ENCODE measurements around the gene SLC18B1.

The SLC18B1 gene

DNA sequence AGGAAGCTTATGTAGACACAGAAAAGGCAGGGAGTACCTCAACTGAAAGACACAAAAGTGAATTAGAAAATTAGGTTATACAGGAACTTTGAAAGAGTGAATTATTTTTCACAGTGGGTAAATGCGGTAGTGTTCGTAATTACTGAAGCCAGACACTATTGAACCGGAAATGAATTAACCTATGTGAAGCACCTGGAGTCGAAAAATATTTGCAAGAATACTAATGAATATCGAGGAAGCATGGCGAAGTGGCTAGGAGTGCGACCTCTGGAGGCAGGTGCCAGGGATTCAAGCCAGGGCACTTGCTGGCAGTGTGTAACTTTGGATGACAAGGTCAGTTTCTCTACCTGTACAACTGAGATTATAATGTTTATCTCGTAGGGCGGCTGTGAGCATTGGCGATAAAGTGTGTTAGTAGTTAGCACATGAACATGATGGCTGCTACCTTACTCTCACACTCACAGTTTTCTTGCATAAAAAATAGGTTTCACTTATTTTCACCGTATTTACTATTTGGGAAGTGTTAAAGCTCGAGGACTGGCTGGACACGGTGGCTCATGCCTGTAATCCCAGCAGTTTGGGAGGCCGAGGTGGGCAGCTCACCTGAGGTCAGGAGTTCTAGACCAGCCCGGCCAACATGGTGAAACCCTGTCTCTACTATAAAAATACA, 567 bp upstream of the SLC18B1 start:
- TF ChIP-seq, protein P1, sequence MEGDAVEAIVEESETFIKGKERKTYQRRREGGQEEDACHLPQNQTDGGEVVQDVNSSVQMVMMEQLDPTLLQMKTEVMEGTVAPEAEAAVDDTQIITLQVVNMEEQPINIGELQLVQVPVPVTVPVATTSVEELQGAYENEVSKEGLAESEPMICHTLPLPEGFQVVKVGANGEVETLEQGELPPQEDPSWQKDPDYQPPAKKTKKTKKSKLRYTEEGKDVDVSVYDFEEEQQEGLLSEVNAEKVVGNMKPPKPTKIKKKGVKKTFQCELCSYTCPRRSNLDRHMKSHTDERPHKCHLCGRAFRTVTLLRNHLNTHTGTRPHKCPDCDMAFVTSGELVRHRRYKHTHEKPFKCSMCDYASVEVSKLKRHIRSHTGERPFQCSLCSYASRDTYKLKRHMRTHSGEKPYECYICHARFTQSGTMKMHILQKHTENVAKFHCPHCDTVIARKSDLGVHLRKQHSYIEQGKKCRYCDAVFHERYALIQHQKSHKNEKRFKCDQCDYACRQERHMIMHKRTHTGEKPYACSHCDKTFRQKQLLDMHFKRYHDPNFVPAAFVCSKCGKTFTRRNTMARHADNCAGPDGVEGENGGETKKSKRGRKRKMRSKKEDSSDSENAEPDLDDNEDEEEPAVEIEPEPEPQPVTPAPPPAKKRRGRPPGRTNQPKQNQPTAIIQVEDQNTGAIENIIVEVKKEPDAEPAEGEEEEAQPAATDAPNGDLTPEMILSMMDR (IDR thresholded peaks at IDR 0.05; ENCODE audit: insufficient read depth, low read depth, low read length, missing control alignments) = peak; percentile 92
- DNase-seq (ENCODE audit: low read depth) = peak; percentile 88
- H3K4me3 ChIP-seq (ENCODE audit: low read length) = peak overlapping the region; percentile 70

- no peak overlapping the region for H3K4me3 ChIP-seq (ENCODE audit: low read length)
- DNase-seq (ENCODE audit: low read depth) = no peak
- TF ChIP-seq, protein P1 (IDR thresholded peaks at IDR 0.05; ENCODE audit: insufficient read depth, low read depth, low read length, missing control alignments) = no peak
These were observed 3.0 kb downstream of the SLC18B1 start for GRCh38 chr6:132795461-132795860.

GRCh38 chr6:132792510-132792909, 5.9 kb downstream of the SLC18B1 start:
- no peak for DNase-seq (ENCODE audit: low read depth)
- TF ChIP-seq, protein P1 (IDR thresholded peaks at IDR 0.05; ENCODE audit: insufficient read depth, low read depth, low read length, missing control alignments) = no peak
- no peak overlapping the region for H3K4me3 ChIP-seq (ENCODE audit: low read length)

GRCh38 chr6:132790450-132790849, 8.0 kb downstream of the SLC18B1 start:
- H3K4me3 ChIP-seq (ENCODE audit: low read length) = no peak overlapping the region
- TF ChIP-seq, protein P1 (IDR thresholded peaks at IDR 0.05; ENCODE audit: insufficient read depth, low read depth, low read length, missing control alignments) = no peak
- no peak for DNase-seq (ENCODE audit: low read depth)

DNA sequence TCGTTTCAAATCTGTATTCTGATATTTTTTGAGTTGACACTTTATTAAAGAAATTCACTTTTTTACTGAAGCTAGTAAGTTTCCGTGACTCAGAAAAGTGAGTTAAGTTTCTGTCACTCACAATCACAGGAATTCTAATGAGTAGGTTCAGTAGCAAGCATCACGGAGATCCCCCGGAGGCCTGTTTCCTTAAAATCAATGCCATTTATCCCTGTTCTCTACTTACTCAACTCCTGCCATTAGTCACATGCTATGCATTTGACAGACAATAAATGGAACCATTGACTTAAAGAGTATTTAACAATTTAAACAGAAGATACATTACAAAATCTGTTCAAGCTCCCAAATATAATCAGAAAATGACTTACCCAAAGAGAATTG, 9.1 kb downstream of the SLC18B1 start:
- TF ChIP-seq, protein P1 (IDR thresholded peaks at IDR 0.05; ENCODE audit: insufficient read depth, low read depth, low read length, missing control alignments) = no peak
- no peak for DNase-seq (ENCODE audit: low read depth)
- no peak overlapping the region for H3K4me3 ChIP-seq (ENCODE audit: low read length)

DNA sequence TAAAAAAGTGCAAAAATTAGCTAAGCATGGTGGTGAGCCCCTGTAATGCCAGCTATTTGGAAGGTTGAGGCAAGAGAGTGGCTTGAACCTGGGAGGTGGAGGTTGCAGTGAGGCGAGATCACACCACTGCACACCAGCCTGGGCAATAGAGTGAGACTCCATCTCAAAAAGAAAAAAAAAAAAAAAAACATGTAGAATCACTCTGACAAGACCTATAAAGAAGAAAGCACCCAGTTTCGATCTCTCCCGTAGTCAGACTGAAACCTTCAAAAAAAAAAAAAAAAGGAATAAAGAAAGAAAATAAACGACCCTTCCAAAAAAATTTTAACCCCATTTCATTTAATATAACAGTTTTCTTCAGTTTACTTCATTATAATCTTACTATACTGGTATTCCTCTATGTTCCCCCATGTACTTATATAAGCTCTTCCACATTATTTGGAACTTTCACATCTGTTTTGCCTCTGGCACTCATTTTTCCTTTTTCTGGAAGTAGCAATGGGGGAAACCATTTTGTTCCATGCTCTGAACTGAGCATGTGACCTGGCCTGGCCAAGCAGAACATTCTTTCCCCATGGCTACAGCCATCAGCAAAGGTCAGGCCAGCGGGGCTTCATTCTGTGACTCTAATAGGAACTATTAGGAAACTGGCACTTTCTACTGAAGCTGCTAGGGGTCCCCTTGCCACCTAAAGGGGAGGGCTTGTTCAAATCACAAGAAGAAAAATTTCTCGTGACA, 9.6 kb downstream of the SLC18B1 start:
- DNase-seq (ENCODE audit: low read depth) = no peak
- no peak overlapping the region for H3K4me3 ChIP-seq (ENCODE audit: low read length)
- TF ChIP-seq, protein P1 (IDR thresholded peaks at IDR 0.05; ENCODE audit: insufficient read depth, low read depth, low read length, missing control alignments) = no peak
